Stomach (tissue), 9 donors: ENCODE data around the gene OR52W1. TPM values are rescaled to one million over a fixed set of nuclear protein-coding genes. Genes with fewer than 3 reads are reported as not detected.

Experiments
- DNase-seq, 2 donors: peaks; one replicate each; pipeline versions ENCODE4 v3.0.0 to v3.0.0-alpha.2; 2013 to 2019
- H3K27ac ChIP-seq, 5 donors: fragments of 200-600 bp in 4 of 5; sonication (generic) in 4 of 5; one replicate each; pipeline ENCODE4 v1.5.1; 2013 to 2019; ENCODE audit warnings: mild to moderate bottlenecking in 1 of 5, moderate library complexity in 1 of 5
- H3K27me3 ChIP-seq, 3 donors: fragments of 200-600 bp; sonication (generic); one replicate each; pipeline ENCODE4 v1.5.1; 2017 to 2019; ENCODE audit warnings: mixed run types in 1 of 3
- H3K36me3 ChIP-seq, 4 donors: fragments of 200-600 bp; sonication (generic); 1 replicate in 3 of 4; 2 replicates in 1 of 4; pipeline ENCODE4 v1.5.1; 2016 to 2019
- H3K4me1 ChIP-seq, 4 donors: fragments of 200-600 bp; sonication (generic); one replicate each; pipeline ENCODE4 v1.5.1; 2016 to 2019
- H3K4me3 ChIP-seq, 4 donors: fragments of 200-600 bp; sonication (generic) in 3 of 4; one replicate each; pipeline ENCODE4 v1.5.1; 2016 to 2019; ENCODE audit warnings: mild to moderate bottlenecking in 1 of 4
- H3K9me3 ChIP-seq, 4 donors: fragments of 200-600 bp; sonication (generic); one replicate each; pipeline ENCODE4 v1.5.1; 2016 to 2019
- CTCF ChIP-seq, 7 experiments: fragments of 450-650 bp in 4 of 7; fragments of 200-600 bp in 3 of 7; sonication (generic) in 3 of 7; IDR thresholded peaks; one replicate each; pipeline ENCODE4 v1.5.1; 2016 to 2019; ENCODE audit warnings: antibody characterized with exemption in 7 of 7, control low read depth in 2 of 7, mild to moderate bottlenecking in 1 of 7
- EP300 ChIP-seq: sonication (generic); formaldehyde crosslinking; IDR thresholded peaks from one replicate; pipeline ENCODE4 v1.6.1; 2017; ENCODE audit warnings: antibody characterized with exemption
- POLR2A ChIP-seq, 4 donors: fragments of 450-650 bp; IDR thresholded peaks; one replicate each; pipeline ENCODE4 v1.6.1; 2016; ENCODE audit warnings: antibody characterized with exemption in 4 of 4, control low read depth in 2 of 4, mild to moderate bottlenecking in 1 of 4, moderate library complexity in 1 of 4
- POLR2AphosphoS5 ChIP-seq, 3 donors: sonication (generic); formaldehyde crosslinking; IDR thresholded peaks; one replicate each; pipeline ENCODE4 v1.6.1; 2016; ENCODE audit warnings: antibody characterized with exemption in 3 of 3
- WGBS, 5 donors: extraction: QIAGEN DNeasy Blood & Tissue Kit in 3 of 5; methylation state at CpG; one replicate each; pipeline versions ENCODE4 v1.1.5 to v1.1.7; 2013 to 2018; 5-methylcytosine and 5-hydroxymethylcytosine counted together
- intact Hi-C: fragments of 100-400 bp; cut with DNase I; formaldehyde crosslinking; loops from one replicate; pipeline ENCODE4 v1.15.1; 2023; ENCODE audit warnings: low total_unique reads
- polyA plus RNA-seq, 3 donors: library from polyadenylated mRNA; stranded (reverse); fragments of 200-250 nt; gene quantifications; one replicate each; pipeline ENCODE4 v1.2.3, GENCODE V29; 2013
- total RNA-seq, 5 donors: library from RNA; depleted of rRNA; stranded (reverse); fragments of >200 nt; gene quantifications; one replicate each; pipeline versions ENCODE4 v1.1.0 to v1.2.3, GENCODE V29; 2014 to 2016
- donor health status: healthy with polysubstance abuse.
- donor health status: Bipolar disorder and iron deficiency.
- donor health status: healthy.

OR52W1 gene
- total and polyA plus RNA-seq, 8 donors, result not detected

- intact Hi-C loops, result no loop called here
- H3K27ac ChIP-seq, result no peak within 1 kb of the TSS
- no peak for TF ChIP-seq POLR2AphosphoS5 (IDR thresholded peaks at IDR 0.05)
- TF ChIP-seq CTCF (IDR thresholded peaks at IDR 0.05), result no peak
- TF ChIP-seq EP300, result no peak
- no peak for TF ChIP-seq POLR2A (IDR thresholded peaks at IDR 0.05)
- no peaks in the 10 kb centered on the region for H3K27me3 ChIP-seq
- no peak within 1 kb of the TSS for H3K4me3 ChIP-seq
- peaks cover 0 to 4% (median 0%) of the 10 kb centered on the region in 4 donors for H3K9me3 ChIP-seq
- no peak for DNase-seq
- no peaks in the 10 kb centered on the region for H3K4me1 ChIP-seq
- WGBS, 5 donors, result 62 to 94% (median 84%) methylated on average over 1 of the region's 1 CpG
- H3K36me3 ChIP-seq, result no peaks in the 10 kb centered on the region
Measured at GRCh38 chr11:6170226-6170625, 28.8 kb upstream of the OR52W1 start, which contains the start of gene OR52B2. Gene OR52B2 (minus strand): TSS chr11:6170326. CDS start chr11:6170326, 0 bp downstream.

- 21 to 46% (median 41%) methylated on average over 2 of the region's 2 CpGs for WGBS, 5 donors
- Histone ChIP-seq H3K9me3 (no peaks in the 10 kb centered on the region), H3K27ac (no peak overlapping the region), H3K36me3 (no peaks in the 10 kb centered on the region), H3K4me1 (no peaks in the 10 kb centered on the region), H3K4me3 (no peak overlapping the region), H3K27me3 (no peaks in the 10 kb centered on the region)
- intact Hi-C loops, result no loop called here
- TF ChIP-seq POLR2AphosphoS5 (IDR thresholded peaks at IDR 0.05) (no peak), CTCF (IDR thresholded peaks at IDR 0.05) (no peak), POLR2A (IDR thresholded peaks at IDR 0.05) (no peak), EP300 (no peak)
- no peak for DNase-seq
Measured at GRCh38 chr11:6175440-6175839, 23.6 kb upstream of the OR52W1 start.

- H3K27me3 ChIP-seq, result no peaks in the 10 kb centered on the region
- H3K9me3 ChIP-seq, result no peaks in the 10 kb centered on the region
- intact Hi-C loops, result no loop called here
- H3K36me3 ChIP-seq, result no peaks in the 10 kb centered on the region
- DNase-seq, result no peak
- H3K27ac ChIP-seq, result no peak overlapping the region
- TF ChIP-seq POLR2AphosphoS5 (IDR thresholded peaks at IDR 0.05), result no peak
- no peak for TF ChIP-seq POLR2A (IDR thresholded peaks at IDR 0.05)
- no peak for TF ChIP-seq CTCF (IDR thresholded peaks at IDR 0.05)
- no peak for TF ChIP-seq EP300
- H3K4me3 ChIP-seq, result no peak overlapping the region
- H3K4me1 ChIP-seq, result no peaks in the 10 kb centered on the region
Measured at GRCh38 chr11:6191742-6192141, 7.3 kb upstream of the OR52W1 start.

- no peaks in the 10 kb centered on the region for H3K27me3 ChIP-seq
- no peak for DNase-seq
- WGBS, 5 donors, result 71 to 91% (median 87%) methylated on average over 1 of the region's 1 CpG
- H3K27ac ChIP-seq, result no peak overlapping the region
- H3K4me1 ChIP-seq, result no peaks in the 10 kb centered on the region
- TF ChIP-seq POLR2AphosphoS5 (IDR thresholded peaks at IDR 0.05), result no peak
- TF ChIP-seq POLR2A (IDR thresholded peaks at IDR 0.05), result no peak
- no peak for TF ChIP-seq CTCF (IDR thresholded peaks at IDR 0.05)
- no peak for TF ChIP-seq EP300
- no peaks in the 10 kb centered on the region for H3K9me3 ChIP-seq
- intact Hi-C loops, result no loop called here
- H3K4me3 ChIP-seq, result no peak overlapping the region
- H3K36me3 ChIP-seq, result no peaks in the 10 kb centered on the region
Measured at GRCh38 chr11:6194065-6194581, 4.9 kb upstream of the OR52W1 start.
